Left lung (tissue), 10 donors: ENCODE results near the gene ZGPAT. TPM values are rescaled to one million over a fixed set of nuclear protein-coding genes. Genes with fewer than 3 reads are reported as not detected.

ENCODE experiments used
- ATAC-seq: fragments of 200-7000 bp; cut with Tn5 transposase; one replicate; pipeline ENCODE4 v1.9.1; 2020; ENCODE audit warnings: moderate library complexity
- DNase-seq, 4 donors: peaks; one replicate each; pipeline ENCODE4 v3.0.0-alpha.2; 2013 to 2020
- H3K27ac ChIP-seq, 2 donors: fragments of 200-600 bp; sonication (generic) in 1 of 2; one replicate each; pipeline versions ENCODE4 v1.5.0 to v1.8.0; 2020 to 2021
- H3K27me3 ChIP-seq, 2 donors: fragments of 200-600 bp; sonication (generic) in 1 of 2; one replicate each; pipeline versions ENCODE4 v1.5.0 to v1.8.0; 2020 to 2021
- H3K36me3 ChIP-seq, 2 donors: fragments of 200-600 bp; sonication (generic) in 1 of 2; one replicate each; pipeline versions ENCODE4 v1.5.0 to v1.8.0; 2020 to 2021
- H3K4me1 ChIP-seq, 2 donors: fragments of 200-600 bp; one replicate each; pipeline ENCODE4 v1.8.0; 2021
- H3K4me3 ChIP-seq, 2 donors: fragments of 200-600 bp; sonication (generic) in 1 of 2; one replicate each; pipeline versions ENCODE4 v1.5.0 to v1.8.0; 2020 to 2021; ENCODE audit warnings: mild to moderate bottlenecking in 1 of 2
- H3K9me3 ChIP-seq, 2 donors: fragments of 200-600 bp; sonication (generic) in 1 of 2; one replicate each; pipeline versions ENCODE4 v1.5.0 to v1.8.0; 2020 to 2021
- CTCF ChIP-seq, 2 donors: fragments of 200-600 bp; sonication (generic) in 1 of 2; IDR thresholded peaks; one replicate each; pipeline versions ENCODE4 v1.5.0 to v1.8.0; 2021; ENCODE audit warnings: antibody characterized with exemption in 2 of 2
- intact Hi-C, 2 donors: fragments of 100-400 bp; cut with DNase I; formaldehyde crosslinking; loops; one replicate each; pipeline versions ENCODE4 v1.11.2 to v1.14.2; 2022
- polyA plus RNA-seq, 6 donors: library from polyadenylated mRNA; unstranded; fragments of 120-200 nt; gene quantifications; one replicate each; pipeline ENCODE4 v1.2.1, GENCODE V29; 2013; ENCODE audit not compliant: insufficient read length in 6 of 6
- total RNA-seq, 2 donors: library from RNA; stranded (reverse); fragmentation: NEBNext Ultra II Directional; extraction: Animal tissue kit (Norgen Biotek cat#: 25700); gene quantifications; one replicate each; pipeline ENCODE4 v1.2.1, GENCODE V29; 2021
- donor health status: DM: no; HTN: yes; CAD: no.
- donor health status: DM: no; HTN: no; CAD: no.

ZGPAT gene
- total and polyA plus RNA-seq, 8 donors = 13.7 to 28.8 (median 18.9) TPM

GRCh38 chr20:63748070-63748933, 40.5 kb downstream of the ZGPAT start:
- H3K4me3 ChIP-seq = no peak overlapping the region
- DNase-seq (peak in 1 of 4 donors; percentile 66), ATAC-seq (no peak)
- no peaks in the 10 kb centered on the region for H3K9me3 ChIP-seq
- no peak overlapping the region for H3K27ac ChIP-seq
- no peak for TF ChIP-seq CTCF (IDR thresholded peaks at IDR 0.05)
- peaks cover 0 to 18% of the 10 kb centered on the region in 2 donors for H3K36me3 ChIP-seq
- intact Hi-C loops = no loop called here
- no peaks in the 10 kb centered on the region for H3K27me3 ChIP-seq
- no peaks in the 10 kb centered on the region for H3K4me1 ChIP-seq

- Histone ChIP-seq H3K4me1 (no peaks in the 10 kb centered on the region), H3K36me3 (peaks cover 0 to 12% of the 10 kb centered on the region in 2 donors), H3K27me3 (no peaks in the 10 kb centered on the region), H3K27ac (no peak overlapping the region), H3K9me3 (no peaks in the 10 kb centered on the region), H3K4me3 (no peak overlapping the region)
- intact Hi-C loops = no loop called here
- ATAC-seq (no peak), DNase-seq (peak in 1 of 4 donors; percentile 54)
- TF ChIP-seq CTCF (IDR thresholded peaks at IDR 0.05) = no peak
These were observed 41.1 kb downstream of the ZGPAT start for GRCh38 chr20:63748934-63749270.

GRCh38 chr20:63749597-63750508, 42.0 kb downstream of the ZGPAT start:
- intact Hi-C loops = no loop called here
- no peak for TF ChIP-seq CTCF (IDR thresholded peaks at IDR 0.05)

GRCh38 chr20:63750807-63751470, 43.1 kb downstream of the ZGPAT start:
- no peaks in the 10 kb centered on the region for H3K27me3 ChIP-seq
- TF ChIP-seq CTCF (IDR thresholded peaks at IDR 0.05) = no peak

More at GRCh38 chr20:63749597-63750508, 42.0 kb downstream of the ZGPAT start:
- H3K4me3 ChIP-seq = no peak overlapping the region
- no peaks in the 10 kb centered on the region for H3K27me3 ChIP-seq
- no peaks in the 10 kb centered on the region for H3K4me1 ChIP-seq
- DNase-seq (peak in 1 of 4 donors; percentile 56), ATAC-seq (no peak)
- no peaks in the 10 kb centered on the region for H3K9me3 ChIP-seq
- peaks cover 0 to 11% of the 10 kb centered on the region in 2 donors for H3K36me3 ChIP-seq
- H3K27ac ChIP-seq = no peak overlapping the region

More at GRCh38 chr20:63750807-63751470, 43.1 kb downstream of the ZGPAT start:
- Histone ChIP-seq H3K4me3 (no peak overlapping the region), H3K4me1 (no peaks in the 10 kb centered on the region), H3K36me3 (peaks cover 0 to 10% of the 10 kb centered on the region in 2 donors), H3K27ac (peak overlapping the region in 1 of 2 donors; percentile 41), H3K9me3 (no peaks in the 10 kb centered on the region)
- ATAC-seq (no peak), DNase-seq (peak in 1 of 4 donors; percentile 75)
- intact Hi-C loops = no loop called here
